ENCODE data around the gene NDST4.

GRCh38 chr4:114874321-114874720 lies 239.1 kb downstream of the NDST4 start:
- TF ChIP-seq, protein P1, sequence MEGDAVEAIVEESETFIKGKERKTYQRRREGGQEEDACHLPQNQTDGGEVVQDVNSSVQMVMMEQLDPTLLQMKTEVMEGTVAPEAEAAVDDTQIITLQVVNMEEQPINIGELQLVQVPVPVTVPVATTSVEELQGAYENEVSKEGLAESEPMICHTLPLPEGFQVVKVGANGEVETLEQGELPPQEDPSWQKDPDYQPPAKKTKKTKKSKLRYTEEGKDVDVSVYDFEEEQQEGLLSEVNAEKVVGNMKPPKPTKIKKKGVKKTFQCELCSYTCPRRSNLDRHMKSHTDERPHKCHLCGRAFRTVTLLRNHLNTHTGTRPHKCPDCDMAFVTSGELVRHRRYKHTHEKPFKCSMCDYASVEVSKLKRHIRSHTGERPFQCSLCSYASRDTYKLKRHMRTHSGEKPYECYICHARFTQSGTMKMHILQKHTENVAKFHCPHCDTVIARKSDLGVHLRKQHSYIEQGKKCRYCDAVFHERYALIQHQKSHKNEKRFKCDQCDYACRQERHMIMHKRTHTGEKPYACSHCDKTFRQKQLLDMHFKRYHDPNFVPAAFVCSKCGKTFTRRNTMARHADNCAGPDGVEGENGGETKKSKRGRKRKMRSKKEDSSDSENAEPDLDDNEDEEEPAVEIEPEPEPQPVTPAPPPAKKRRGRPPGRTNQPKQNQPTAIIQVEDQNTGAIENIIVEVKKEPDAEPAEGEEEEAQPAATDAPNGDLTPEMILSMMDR (IDR thresholded peaks at IDR 0.05) = no peak
- no peak for TF ChIP-seq POLR2AphosphoS5 (IDR thresholded peaks at IDR 0.05; ENCODE audit: low read depth, low read length)
